ENCODE measurements around the gene REST.
"Not testable (repeated sequence)": the region's sequence is repeated elsewhere in the genome, so short reads cannot be mapped to it uniquely, and the experiment has no call there.

- TF ChIP-seq EP300, POLR2A (IDR thresholded peaks at IDR 0.05): not testable (repeated sequence)
These were observed 9.9 kb upstream of the REST start for GRCh38 chr4:56897842-56898241.

Data from tibial nerve (tissue), 3 donors.